Calu3 (cell line): Measurements from ENCODE around the gene TMEM120B. TPM values are rescaled to one million over a fixed set of nuclear protein-coding genes. Genes with fewer than 3 reads are reported as not detected.

Experiments
- BruUV-seq: library from RNA; stranded (reverse); fragments of 400-500 nt; replicated peaks from 2 replicates; lab custom pipeline; 2021; lab: Mats Ljungman, UMichigan
- CTCF ChIA-PET: fragments of 300-600 bp; sonication (Branson Sonifier 250); formaldehyde crosslinking; loops from one replicate; lab custom pipeline; 2022; ENCODE audit warnings: antibody characterized with exemption; lab: Charles Lee
- DNase-seq: peaks from one replicate; pipeline ENCODE4 v3.0.0; 2022
- H3K27ac Mint-ChIP-seq: one replicate; pipeline ENCODE4 v1.8.0; 2022; ENCODE audit warnings: mixed read lengths; ENCODE audit not compliant: unreplicated experiment
- H3K27me3 Mint-ChIP-seq: one replicate; pipeline ENCODE4 v1.8.0; 2022; ENCODE audit warnings: mixed read lengths; ENCODE audit not compliant: unreplicated experiment
- H3K36me3 Mint-ChIP-seq: one replicate; pipeline ENCODE4 v1.8.0; 2022; ENCODE audit warnings: mild to moderate bottlenecking, moderate library complexity, mixed read lengths; ENCODE audit not compliant: insufficient read depth, unreplicated experiment
- H3K4me1 Mint-ChIP-seq: one replicate; pipeline ENCODE4 v1.8.0; 2022; ENCODE audit warnings: mild to moderate bottlenecking, low read depth, mixed read lengths; ENCODE audit not compliant: unreplicated experiment
- H3K4me3 Mint-ChIP-seq: one replicate; pipeline ENCODE4 v1.8.0; 2022; ENCODE audit warnings: mild to moderate bottlenecking, low read depth, moderate library complexity, mixed read lengths; ENCODE audit not compliant: unreplicated experiment
- H3K9me3 Mint-ChIP-seq: one replicate; pipeline ENCODE4 v1.8.0; 2022; ENCODE audit warnings: low read depth, mixed read lengths; ENCODE audit not compliant: unreplicated experiment
- intact Hi-C: fragments of 100-400 bp; cut with micrococcal nuclease; formaldehyde crosslinking; loops from one replicate; pipeline ENCODE4 v1.10.0; 2022; ENCODE audit not compliant: unreplicated experiment
- total RNA-seq: library from RNA; stranded (reverse); gene quantifications from 2 replicates; pipeline ENCODE4 v1.2.3, GENCODE V29; 2022
- TF ChIP-seq, protein P1 (sequence below): fragments of 200-600 bp; IDR thresholded peaks from one replicate; pipeline ENCODE4 v1.8.0; 2022; ENCODE audit warnings: antibody characterized with exemption; ENCODE audit not compliant: unreplicated experiment

Gene TMEM120B
- total RNA-seq, 1 experiment from 2014 or later = 23.2 TPM

DNA sequence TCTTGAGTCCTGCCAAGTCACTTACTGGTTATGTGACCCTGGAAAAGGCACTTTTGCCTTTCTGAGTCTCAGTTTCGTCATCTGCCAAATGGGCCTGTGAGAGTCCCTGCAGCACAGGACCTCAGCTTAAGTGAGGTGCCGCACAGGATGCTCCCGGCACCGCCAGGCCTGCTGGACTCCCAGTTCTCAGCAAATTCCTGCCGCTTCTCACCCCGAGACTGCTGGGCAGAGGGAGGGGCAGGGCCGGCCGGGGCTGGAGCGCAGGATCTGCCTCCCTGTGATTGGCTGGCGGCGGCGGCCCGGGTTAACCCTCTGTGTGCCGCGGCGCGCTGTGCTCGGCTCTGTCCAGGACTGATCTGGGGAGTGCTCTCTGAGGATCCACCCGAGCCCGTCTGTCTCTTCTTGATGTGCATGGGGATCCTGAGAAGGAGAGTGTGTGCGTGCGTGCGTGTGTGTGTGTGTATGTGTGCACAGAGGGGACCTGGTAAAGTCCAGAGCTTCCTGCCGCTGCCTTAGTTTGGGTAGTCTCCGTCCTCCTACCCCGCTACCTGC, 99.8 kb downstream of the TMEM120B start:
- DNase-seq = peak; percentile 86
- Mint-ChIP-seq H3K4me1 (peaks cover 32% of the 10 kb centered on the region), H3K36me3 (peaks cover 77% of the 10 kb centered on the region), H3K9me3 (no peaks in the 10 kb centered on the region), H3K27me3 (no peaks in the 10 kb centered on the region), H3K4me3 (peak overlapping the region; percentile 94), H3K27ac (peak overlapping the region; percentile 69)
- CTCF ChIA-PET = interaction anchor here (0.6 to 4.6 kb wide), 9 partner anchors 10 to 309 kb away, joined by 3 to 179 read pairs (median 4); partner anchors contain the start of genes RHOF and SETD1B
- BruUV-seq = no TSS peak
- intact Hi-C loops = loop anchor here (1.0 kb wide), 1 partner anchor 17 kb away; no protein-coding TSS in a partner anchor
- TF ChIP-seq, protein P1, sequence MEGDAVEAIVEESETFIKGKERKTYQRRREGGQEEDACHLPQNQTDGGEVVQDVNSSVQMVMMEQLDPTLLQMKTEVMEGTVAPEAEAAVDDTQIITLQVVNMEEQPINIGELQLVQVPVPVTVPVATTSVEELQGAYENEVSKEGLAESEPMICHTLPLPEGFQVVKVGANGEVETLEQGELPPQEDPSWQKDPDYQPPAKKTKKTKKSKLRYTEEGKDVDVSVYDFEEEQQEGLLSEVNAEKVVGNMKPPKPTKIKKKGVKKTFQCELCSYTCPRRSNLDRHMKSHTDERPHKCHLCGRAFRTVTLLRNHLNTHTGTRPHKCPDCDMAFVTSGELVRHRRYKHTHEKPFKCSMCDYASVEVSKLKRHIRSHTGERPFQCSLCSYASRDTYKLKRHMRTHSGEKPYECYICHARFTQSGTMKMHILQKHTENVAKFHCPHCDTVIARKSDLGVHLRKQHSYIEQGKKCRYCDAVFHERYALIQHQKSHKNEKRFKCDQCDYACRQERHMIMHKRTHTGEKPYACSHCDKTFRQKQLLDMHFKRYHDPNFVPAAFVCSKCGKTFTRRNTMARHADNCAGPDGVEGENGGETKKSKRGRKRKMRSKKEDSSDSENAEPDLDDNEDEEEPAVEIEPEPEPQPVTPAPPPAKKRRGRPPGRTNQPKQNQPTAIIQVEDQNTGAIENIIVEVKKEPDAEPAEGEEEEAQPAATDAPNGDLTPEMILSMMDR = no peak

DNA sequence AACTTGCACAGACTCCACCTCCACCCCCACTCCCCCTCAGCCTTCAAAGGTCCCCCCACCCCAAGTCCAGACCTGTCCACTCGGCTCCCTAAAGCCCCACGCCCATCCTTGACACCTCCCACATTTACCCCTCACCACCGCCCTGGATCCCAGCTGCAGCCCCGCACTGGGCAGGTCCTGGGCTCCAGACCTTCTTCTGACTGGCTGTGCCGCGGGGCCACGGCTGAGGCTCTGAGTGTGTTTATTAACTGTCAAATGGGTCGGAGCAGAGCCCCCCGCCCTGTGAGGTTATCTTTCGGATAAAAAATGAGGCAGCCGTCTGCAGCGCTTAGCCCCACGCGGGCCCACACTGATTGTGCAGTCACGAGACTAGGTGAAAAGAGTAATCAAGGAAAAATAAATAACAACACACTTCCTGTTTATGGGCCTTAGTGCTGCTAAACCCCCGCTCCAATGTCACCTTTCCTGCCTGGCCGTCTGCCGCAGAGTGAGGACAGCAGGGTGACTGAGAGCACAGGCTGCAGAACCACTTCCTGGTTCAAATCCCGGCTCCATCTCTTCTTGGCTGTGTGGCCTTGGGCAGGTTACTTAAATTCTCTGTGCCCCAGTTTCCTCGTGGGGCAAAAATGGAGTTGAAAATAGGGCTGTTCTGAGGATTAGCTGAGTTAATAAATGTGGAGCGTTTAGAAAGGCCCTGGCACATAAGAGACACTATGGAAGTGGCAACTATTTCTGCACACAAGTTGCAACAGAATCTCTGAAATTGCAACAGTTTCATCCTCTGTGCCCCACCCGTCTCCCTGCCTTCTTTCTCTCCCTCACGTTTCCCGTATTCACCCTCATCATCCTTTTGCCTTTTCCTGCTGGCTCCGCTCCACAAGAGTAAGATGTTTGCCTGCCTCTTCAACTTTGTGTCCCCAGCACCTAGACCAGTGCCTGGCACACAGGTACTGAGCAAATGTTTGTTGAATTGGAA, 100.7 kb downstream of the TMEM120B start:
- TF ChIP-seq, protein P1 = no peak
- no peaks in the 10 kb centered on the region for H3K9me3 Mint-ChIP-seq
- H3K4me3 Mint-ChIP-seq = peak overlapping the region; percentile 94
- peak overlapping the region; percentile 69 for H3K27ac Mint-ChIP-seq
- peaks cover 82% of the 10 kb centered on the region for H3K36me3 Mint-ChIP-seq
- CTCF ChIA-PET = interaction anchor here (4.6 kb wide), 1 partner anchor 17 kb away, joined by 179 read pairs; the partner anchor contains the start of gene RHOF
- H3K27me3 Mint-ChIP-seq = no peaks in the 10 kb centered on the region
- H3K4me1 Mint-ChIP-seq = peaks cover 32% of the 10 kb centered on the region
- intact Hi-C loops = loop anchor here (1.0 kb wide), 1 partner anchor 18 kb away; no protein-coding TSS in a partner anchor
- no peak for DNase-seq
- no TSS peak for BruUV-seq

DNA sequence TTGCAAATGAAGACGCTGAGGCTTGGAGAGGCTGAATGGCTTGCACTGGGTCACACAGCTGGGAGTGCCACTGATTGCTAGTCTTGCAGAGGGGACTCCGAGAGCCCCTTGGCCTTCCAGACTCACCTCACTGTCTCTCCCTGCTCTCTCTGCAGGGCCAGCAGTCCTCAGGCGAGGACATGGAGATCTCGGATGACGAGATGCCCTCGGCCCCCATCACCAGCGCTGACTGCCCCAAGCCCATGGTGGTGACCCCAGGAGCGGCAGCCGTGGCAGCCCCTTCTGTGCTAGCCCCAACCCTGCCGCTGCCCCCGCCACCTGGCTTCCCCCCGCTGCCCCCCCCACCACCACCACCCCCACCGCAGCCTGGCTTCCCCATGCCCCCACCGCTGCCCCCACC, 101.4 kb downstream of the TMEM120B start:
- intact Hi-C loops = no loop called here

More for the DNA sequence above, 101.4 kb downstream of the TMEM120B start:
- Mint-ChIP-seq H3K4me1 (peaks cover 32% of the 10 kb centered on the region), H3K27ac (peak overlapping the region; percentile 69), H3K9me3 (no peaks in the 10 kb centered on the region), H3K4me3 (peak overlapping the region; percentile 94), H3K27me3 (no peaks in the 10 kb centered on the region), H3K36me3 (peaks cover 80% of the 10 kb centered on the region)
- TF ChIP-seq, protein P1 = no peak
- CTCF ChIA-PET = no interaction called here
- no TSS peak for BruUV-seq
- no peak for DNase-seq
